Pulmonary artery endothelial cell (primary cell): ENCODE results near the gene FRMPD2. TPM values are rescaled to one million over a fixed set of nuclear protein-coding genes. Genes with fewer than 3 reads are reported as not detected.
"Not testable (repeated sequence)": the region's sequence is repeated elsewhere in the genome, so short reads cannot be mapped to it uniquely, and the experiment has no call there.

Experiments
- DNase-seq: peaks from one replicate; pipeline ENCODE4 v3.0.0-alpha.2; 2011; ENCODE audit warnings: low read depth, low spot score
- total RNA-seq: library from RNA; depleted of rRNA; stranded (reverse); fragments of >200 nt; gene quantifications from 2 replicates; pipeline ENCODE4 v1.2.3, GENCODE V29; 2014

FRMPD2 gene
- total RNA-seq, 1 donor from 2014 or later = not detected

DNA sequence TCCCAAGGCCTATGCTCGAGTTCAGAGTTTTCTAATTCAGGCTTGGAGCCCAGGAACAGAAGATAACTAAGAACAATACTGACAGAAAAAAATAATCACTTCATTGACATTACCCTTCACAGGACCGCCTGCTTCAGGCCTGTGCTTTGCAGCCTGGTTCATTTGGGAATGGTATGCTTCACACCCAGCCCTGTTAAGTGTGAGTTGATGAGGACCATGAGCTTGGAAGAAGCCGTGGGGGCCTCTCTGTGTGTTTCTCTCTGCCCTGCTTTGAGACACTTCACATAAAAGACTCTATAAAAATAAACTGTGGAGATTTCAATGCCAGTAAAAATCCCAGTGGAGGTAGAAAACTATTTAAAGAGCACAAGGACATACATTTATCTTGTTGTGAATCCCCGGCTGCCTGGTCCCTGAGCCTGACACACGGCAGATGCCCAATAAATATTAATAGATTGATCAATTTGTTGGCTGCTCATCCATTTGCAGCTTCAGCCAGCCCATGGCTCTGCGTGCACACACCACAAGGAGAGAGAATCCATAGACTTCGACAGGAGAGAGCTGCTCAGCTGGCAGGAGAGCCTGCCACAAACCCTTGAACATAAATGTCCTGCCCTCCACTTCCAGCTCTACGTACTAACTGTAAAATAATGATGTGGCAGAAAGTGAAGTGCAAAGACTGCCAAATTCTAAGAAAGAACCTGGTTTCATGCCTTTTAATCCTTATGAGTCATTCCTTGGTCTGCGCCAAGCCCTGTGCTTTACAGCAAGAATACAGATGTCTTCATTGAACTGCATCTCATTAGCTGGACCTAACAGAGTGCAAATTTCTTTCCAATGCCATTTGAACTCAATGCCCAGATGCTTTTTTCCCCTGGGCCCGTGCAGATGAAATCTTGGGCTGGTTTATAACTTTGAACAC lies 130.5 kb downstream of the FRMPD2 start:
- DNase-seq = not testable (repeated sequence)

- not testable (repeated sequence) for DNase-seq
Measured at GRCh38 chr10:48140949-48141348, 133.5 kb downstream of the FRMPD2 start.

- DNase-seq = not testable (repeated sequence)
Measured at GRCh38 chr10:48139953-48140850, 134.3 kb downstream of the FRMPD2 start.

- not testable (repeated sequence) for DNase-seq
Measured at GRCh38 chr10:48128954-48129353, 145.5 kb downstream of the FRMPD2 start.

DNA sequence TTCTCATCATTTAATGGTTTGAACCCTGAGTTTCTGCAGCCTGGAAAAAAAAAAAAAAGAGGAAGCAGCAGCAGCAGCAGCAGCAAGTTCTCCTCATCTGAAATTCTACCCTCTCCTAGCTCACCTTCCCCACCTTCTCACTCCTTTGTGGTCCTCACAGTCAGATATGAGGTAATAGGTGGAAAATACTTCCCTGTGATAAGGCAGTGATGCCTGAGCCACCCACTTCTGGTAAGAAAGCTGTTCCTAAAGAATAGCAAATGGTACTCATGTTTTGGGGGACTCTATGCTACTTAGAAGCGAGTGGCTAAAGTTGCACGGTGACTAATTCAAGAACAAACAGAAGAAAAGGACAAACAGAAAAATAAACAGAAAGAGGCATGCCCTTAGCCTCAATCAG lies 148.2 kb downstream of the FRMPD2 start:
- not testable (repeated sequence) for DNase-seq

DNA sequence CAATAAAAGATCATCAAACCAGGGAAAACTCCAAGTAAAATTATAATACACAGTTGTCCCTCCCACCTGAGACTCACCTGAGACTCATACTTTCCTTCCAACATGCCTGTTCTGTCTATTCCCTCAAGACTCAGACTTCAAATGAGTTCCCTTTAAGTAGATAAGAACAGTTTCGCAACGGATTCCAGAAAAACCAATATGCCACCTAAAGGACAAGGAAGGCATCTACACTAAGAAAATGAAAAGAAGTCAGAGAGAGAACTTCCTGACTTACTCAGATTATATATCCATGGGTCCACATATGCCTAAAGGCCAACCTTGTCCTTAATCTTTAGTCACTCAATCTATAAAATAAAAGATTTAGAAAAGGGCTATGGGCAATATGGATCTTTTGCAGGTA lies 148.9 kb downstream of the FRMPD2 start:
- not testable (repeated sequence) for DNase-seq

DNA sequence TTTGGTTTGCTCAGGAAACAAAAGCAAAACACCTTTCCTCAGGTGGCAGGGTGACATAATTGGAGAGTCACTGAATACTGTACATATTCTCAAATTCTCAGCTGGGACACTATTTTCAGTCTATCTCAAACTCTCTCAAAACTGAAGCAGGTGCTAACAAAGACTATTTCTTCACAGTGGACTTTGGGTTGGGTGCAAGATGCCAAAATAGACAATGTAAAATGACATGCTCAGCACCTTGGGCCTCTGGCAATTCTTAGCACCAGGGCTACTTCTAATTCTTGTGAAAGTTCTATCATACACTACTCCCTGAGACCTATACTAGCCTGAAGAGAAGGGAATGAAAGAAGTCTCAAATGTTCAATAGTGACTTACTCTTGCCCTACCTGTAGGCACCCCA lies 151.9 kb downstream of the FRMPD2 start:
- not testable (repeated sequence) for DNase-seq

DNA sequence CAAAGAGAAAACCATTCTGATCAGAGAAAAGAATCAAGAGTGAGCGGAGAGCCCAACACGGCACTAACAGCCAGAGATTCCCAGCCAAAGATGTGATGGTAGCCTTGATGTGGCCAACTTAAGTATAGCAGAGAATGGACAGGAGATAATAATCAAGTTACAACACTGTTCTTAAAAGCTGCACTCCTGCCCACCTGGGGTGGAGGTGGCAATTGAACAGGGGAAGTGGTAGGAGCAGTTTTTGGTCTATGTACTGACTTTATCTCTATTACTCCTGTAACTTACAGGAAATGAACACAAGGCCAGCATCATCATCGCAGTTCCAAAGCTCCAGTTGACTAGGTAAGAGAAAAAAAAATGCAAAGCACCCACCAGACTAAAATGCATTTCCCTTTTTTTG lies 164.2 kb downstream of the FRMPD2 start:
- DNase-seq = not testable (repeated sequence)

Other genes starting within 250 kb of the FRMPD2 start
- 46.9 and 58.4 TPM in 2 replicates for gene MAPK8, start 32.0 kb upstream of the FRMPD2 start, total RNA-seq